Hippocampal formation (tissue), 2 donors: ENCODE measurements around the gene SAMD3.
A peak's percentile ranks its signal among the peaks of the same experiment; 100 is the strongest.
"Not testable (repeated sequence)": the region's sequence is repeated elsewhere in the genome, so short reads cannot be mapped to it uniquely, and the experiment has no call there.

Source experiments
- DNase-seq, 2 donors: peaks; one replicate each; lab custom pipeline; 2025; lab: John Stamatoyannopoulos, UW

Gene SAMD3, protein sequence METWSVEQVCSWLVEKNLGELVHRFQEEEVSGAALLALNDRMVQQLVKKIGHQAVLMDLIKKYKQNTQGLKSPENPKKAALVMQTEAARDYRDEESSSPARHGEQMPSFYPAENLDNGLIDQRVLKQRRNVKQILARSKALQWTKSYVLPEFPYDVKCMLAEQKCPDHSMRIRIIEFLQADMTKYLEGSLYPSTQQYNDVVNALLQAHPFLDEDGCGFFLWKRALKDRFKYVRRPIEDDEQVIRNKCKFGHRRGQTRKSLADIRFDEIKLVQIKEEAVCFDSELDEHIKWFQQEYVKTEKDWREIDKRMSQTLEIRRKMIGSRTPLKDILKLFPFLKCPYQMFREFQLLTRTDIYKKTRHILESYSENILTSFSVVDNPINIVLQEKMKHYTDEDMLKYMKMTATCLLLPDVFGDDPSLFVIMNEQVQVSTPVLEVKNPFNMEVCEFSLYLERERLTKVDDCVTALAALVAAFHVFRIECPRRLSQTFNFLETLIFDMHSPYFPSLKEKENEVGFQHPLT

GRCh38 chr6:130222775-130223174, at the start of gene SAMD3:
Gene SAMD3, minus strand, starts transcription at chr6:130222951. Its CDS starts 7,678 bp downstream, at chr6:130215273.
- no peak for DNase-seq

- no peak for DNase-seq
Measured at GRCh38 chr6:130269969-130270635, 47.4 kb upstream of the SAMD3 start.

- not testable (repeated sequence) for DNase-seq
Measured at GRCh38 chr6:130265553-130265952, 42.8 kb upstream of the SAMD3 start.

GRCh38 chr6:130262008-130262407, 39.3 kb upstream of the SAMD3 start:
- no peak for DNase-seq

DNA sequence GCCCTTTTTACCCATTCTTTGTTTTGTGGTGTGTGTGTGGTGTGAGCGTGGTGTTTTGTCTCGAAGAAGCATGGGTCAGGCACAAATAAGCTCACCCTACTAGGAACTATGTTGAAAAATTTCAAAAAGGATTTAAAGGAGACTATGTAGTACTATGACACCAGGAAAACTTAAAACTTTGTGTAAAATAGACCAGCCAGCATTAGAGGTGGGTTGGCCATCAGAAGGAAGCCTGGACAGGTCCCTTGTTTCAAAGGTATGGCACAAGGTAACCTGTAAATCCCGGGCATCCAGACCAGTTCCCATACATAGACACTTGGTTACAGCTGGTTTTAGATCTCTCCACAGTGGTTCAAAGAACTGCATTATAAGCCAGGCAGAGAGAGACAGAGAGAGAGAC, 38.8 kb upstream of the SAMD3 start:
- not testable (repeated sequence) for DNase-seq

DNA sequence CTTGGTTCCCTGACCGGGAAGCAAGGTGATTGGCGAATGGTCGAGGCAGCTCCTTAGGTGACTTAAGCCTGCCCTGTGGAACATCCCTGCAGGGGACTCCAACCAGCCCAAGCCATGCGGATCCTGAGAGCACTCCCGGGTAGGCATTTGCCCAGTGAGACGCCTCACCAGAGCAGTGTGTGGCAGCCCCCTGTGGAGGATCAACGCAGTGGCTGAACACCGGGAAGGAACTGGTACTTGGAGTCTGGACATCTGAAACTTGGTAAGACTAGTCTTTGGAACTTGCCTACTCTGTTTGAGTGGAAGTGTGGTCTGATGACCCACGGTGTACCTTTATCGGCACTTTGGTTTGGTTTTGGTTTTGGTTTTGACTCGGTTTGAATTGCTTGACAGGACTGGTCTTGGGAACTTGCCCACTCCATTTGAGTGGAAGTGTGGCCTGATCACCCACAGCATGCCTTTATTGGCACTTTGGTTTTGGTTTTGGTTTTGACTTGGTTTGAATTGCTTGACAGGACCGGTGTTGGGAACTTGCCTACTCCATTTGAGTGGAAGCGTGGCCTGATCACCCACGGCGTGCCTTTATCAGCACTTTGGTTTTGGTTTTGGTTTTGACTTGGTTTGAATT, 38.0 kb upstream of the SAMD3 start:
- DNase-seq, result not testable (repeated sequence)

- DNase-seq, result not testable (repeated sequence)
Measured at GRCh38 chr6:130260050-130260462, 37.3 kb upstream of the SAMD3 start.

- DNase-seq, result no peak
Measured at GRCh38 chr6:130259557-130259956, 36.8 kb upstream of the SAMD3 start.

DNA sequence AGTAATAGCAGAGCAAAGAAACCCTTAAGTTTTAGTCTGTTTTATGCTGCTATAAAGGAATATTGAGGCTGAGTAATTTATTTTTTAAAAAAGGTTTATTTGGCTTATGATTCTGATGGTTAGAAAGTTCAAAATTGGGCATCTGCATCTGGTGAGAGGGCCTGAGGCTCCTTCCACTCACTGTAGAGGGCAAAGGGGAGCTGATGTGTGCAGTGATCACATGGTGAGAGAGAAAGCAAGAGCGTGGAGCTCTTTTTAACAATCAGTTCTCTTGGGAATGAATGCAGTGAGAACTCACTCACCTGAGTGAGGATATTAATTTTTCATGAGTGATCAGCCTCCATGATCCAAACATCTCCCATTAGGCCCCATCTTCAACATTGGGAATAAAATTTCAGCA, 36.4 kb upstream of the SAMD3 start:
- DNase-seq, result no peak

DNA sequence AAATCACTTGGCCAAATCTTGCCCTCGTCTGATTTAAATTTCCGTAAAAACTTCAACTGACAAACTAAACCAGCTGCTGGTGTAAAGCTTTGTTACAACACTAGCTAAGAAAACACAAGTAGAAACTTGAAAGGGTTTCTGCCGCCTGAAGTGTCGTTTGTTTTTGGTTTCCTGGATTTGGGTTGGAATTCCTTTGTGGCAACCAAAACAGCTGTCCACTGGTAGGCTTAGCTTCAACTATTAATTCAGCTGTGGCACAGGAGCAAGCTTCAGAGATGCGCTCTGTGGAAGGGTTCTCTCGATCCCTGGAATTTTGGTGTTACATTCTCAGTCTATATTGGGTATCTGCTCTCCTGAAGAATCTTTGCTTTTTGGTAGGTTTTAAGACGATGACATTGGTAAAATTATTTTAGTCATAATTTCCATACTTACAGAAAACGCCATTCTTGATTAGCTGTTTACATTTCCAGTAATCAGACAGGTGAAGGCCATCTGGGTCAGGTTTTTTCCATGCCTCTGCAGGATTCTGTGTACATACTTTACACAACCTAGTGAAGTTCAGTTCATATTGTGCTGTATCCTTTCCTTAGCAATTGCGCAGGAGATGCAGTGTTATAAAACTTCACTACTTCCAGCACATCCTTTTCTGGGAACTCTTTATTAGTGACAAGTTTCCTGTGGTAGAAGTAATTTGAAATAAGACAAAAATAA, 29.9 kb upstream of the SAMD3 start:
- no peak for DNase-seq

DNA sequence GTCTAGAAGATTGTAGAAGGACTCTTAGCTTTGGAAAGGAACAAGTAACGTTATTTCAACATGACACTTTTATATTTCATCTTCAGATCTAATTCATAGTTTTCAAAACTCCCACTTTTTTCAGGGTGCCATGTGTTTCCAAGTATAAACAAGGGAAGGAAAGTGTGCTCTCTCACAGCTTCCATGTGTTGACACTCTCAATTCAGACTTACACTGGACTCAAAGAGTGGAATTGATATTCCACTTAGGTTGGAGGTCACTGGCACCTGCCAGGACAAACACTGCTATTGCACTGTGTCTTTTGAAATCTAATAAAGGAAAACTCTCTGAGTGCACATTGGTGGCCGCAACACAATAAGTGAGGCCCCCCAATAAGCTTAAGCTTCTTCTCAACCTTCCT, 22.5 kb upstream of the SAMD3 start:
- DNase-seq, result no peak

GRCh38 chr6:130244728-130245127, 22.0 kb upstream of the SAMD3 start:
- no peak for DNase-seq

GRCh38 chr6:130240232-130240631, 17.5 kb upstream of the SAMD3 start:
- peak in 1 of 2 donors; percentile 1 for DNase-seq

DNA sequence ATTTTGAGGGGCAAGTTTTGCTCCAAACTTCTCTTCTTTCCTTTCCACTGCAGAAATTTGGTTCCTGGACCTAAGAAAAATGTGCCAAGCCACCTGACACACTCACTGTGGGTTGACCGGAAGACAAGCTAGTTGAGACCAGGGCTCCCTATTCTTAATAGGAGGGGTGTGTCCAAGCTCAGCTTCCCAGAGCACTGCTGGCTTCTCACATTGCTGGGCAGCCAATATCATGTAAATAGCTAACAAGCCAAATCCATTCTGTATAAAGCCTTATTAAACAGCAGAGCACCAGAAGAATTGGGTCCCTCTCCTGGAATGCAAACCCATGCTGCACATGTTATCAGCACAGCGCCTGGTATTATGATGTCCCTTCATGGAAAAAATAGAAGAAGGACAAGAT, 17.0 kb upstream of the SAMD3 start:
- DNase-seq, result no peak

- no peak for DNase-seq
Measured at GRCh38 chr6:130233330-130233729, 10.6 kb upstream of the SAMD3 start.

- not testable (repeated sequence) for DNase-seq
Measured at GRCh38 chr6:130230531-130230930, 7.8 kb upstream of the SAMD3 start.

GRCh38 chr6:130229645-130230044, 6.9 kb upstream of the SAMD3 start:
- no peak for DNase-seq

- no peak for DNase-seq
Measured at GRCh38 chr6:130223508-130223907, 757 bp upstream of the SAMD3 start.

DNA sequence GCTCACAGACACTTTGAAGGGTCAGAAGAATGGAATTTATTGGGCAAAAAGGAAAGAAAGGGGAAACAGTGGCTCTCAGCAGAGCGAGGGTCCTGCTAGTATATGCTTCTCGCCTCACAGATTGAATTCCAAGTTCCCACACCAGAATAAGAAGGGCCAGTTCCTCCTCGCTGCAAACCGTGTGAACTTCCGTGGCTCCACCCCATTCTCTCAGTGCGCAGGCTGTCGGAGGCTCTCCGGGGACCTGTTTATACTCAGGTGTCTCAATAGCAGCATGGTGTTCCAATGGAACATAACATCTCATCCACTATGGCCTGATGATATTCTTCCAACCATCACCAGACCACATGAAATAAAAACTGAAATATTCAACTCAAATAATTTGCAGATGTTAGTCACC, 4.6 kb downstream of the SAMD3 start:
- DNase-seq, result no peak

DNA sequence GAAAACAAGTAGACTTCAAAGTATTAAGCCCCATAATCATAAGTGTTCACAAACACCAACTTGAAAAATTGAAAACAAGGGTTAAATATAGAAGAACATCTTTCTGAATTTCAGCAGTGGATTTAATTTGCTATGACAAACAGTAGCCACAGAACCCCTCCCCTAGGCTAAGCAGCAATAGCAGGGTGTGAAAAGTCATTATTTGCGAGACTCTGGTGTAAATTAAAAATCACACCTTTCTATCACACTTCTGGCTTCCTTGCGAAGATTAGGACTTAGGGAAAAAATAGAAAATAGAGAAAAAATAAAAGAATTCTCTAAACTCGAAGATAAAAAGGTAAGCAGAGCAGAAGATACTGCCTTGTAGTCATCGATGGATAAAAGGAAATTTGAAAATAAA, 6.1 kb downstream of the SAMD3 start:
- DNase-seq, result no peak

GRCh38 chr6:130215526-130215925, 7.2 kb downstream of the SAMD3 start:
- DNase-seq, result no peak
